ENCODE results near the gene EEF1AKMT4.
A peak's percentile ranks its signal among the peaks of the same experiment; 100 is the strongest.
"Not testable (repeated sequence)": the region's sequence is repeated elsewhere in the genome, so short reads cannot be mapped to it uniquely, and the experiment has no call there.

The EEF1AKMT4 gene

GRCh38 chr3:184259878-184260723 lies 10.6 kb downstream of the EEF1AKMT4 start:
- FAIRE-seq (peak; percentile 40), DNase-seq (ENCODE audit: low spot score) (peak; percentile 80)

GRCh38 chr3:184260724-184261269 lies 11.3 kb downstream of the EEF1AKMT4 start:
- DNase-seq (ENCODE audit: low spot score) = no peak
- FAIRE-seq = no peak

- DNase-seq (ENCODE audit: low spot score) (peak; percentile 96), FAIRE-seq (peak; percentile 37)
Measured at GRCh38 chr3:184261270-184261853, 11.9 kb downstream of the EEF1AKMT4 start, which contains the start of gene CAMK2N2. TSS of gene CAMK2N2 (minus strand) at chr3:184261553. CDS start at chr3:184261285, 268 bp downstream.

GRCh38 chr3:184261854-184262763 lies 12.6 kb downstream of the EEF1AKMT4 start:
- DNase-seq (ENCODE audit: low spot score) (no peak), FAIRE-seq (peak; percentile 9)

- FAIRE-seq (no peak), DNase-seq (ENCODE audit: low spot score) (no peak)
Measured at GRCh38 chr3:184262764-184263179, 13.3 kb downstream of the EEF1AKMT4 start.

- not testable (repeated sequence) for FAIRE-seq; DNase-seq (ENCODE audit: low spot score)
Measured at GRCh38 chr3:184267249-184267648, 17.8 kb downstream of the EEF1AKMT4 start.

GRCh38 chr3:184272269-184272668 lies 22.8 kb downstream of the EEF1AKMT4 start:
- FAIRE-seq (no peak), DNase-seq (ENCODE audit: low spot score) (no peak)

GRCh38 chr3:184275381-184275701 lies 25.9 kb downstream of the EEF1AKMT4 start:
- peak; percentile 80 for FAIRE-seq
- DNase-seq (ENCODE audit: low spot score) = no peak

- no peak for FAIRE-seq
- no peak for DNase-seq (ENCODE audit: low spot score)
Measured at GRCh38 chr3:184275961-184276910, 26.8 kb downstream of the EEF1AKMT4 start, which contains the start of gene ECE2. TSS of gene ECE2 (plus strand) at chr3:184276022. CDS start at chr3:184276154, 132 bp downstream.

- FAIRE-seq = no peak
- no peak for DNase-seq (ENCODE audit: low spot score)
Measured at GRCh38 chr3:184277366-184277765, 27.9 kb downstream of the EEF1AKMT4 start.

- no peak for FAIRE-seq
- DNase-seq (ENCODE audit: low spot score) = no peak
Measured at GRCh38 chr3:184282941-184283340, 33.5 kb downstream of the EEF1AKMT4 start.

GRCh38 chr3:184283681-184284080 lies 34.2 kb downstream of the EEF1AKMT4 start:
- FAIRE-seq (no peak), DNase-seq (ENCODE audit: low spot score) (no peak)

GRCh38 chr3:184284696-184285095 lies 35.2 kb downstream of the EEF1AKMT4 start:
- DNase-seq (ENCODE audit: low spot score) (peak; percentile 62), FAIRE-seq (no peak)

GRCh38 chr3:184289426-184289938 lies 40.0 kb downstream of the EEF1AKMT4 start:
- FAIRE-seq = no peak

GRCh38 chr3:184290331-184290730 lies 40.9 kb downstream of the EEF1AKMT4 start:
- DNase-seq (ENCODE audit: low spot score) = no peak

More at GRCh38 chr3:184289426-184289938, 40.0 kb downstream of the EEF1AKMT4 start:
- peak; percentile 75 for DNase-seq (ENCODE audit: low spot score)

GRCh38 chr3:184291044-184291737 lies 41.7 kb downstream of the EEF1AKMT4 start:
- no peak for FAIRE-seq
- DNase-seq (ENCODE audit: low spot score) = no peak

More at GRCh38 chr3:184290331-184290730, 40.9 kb downstream of the EEF1AKMT4 start:
- FAIRE-seq = no peak

GRCh38 chr3:184291738-184292445 lies 42.4 kb downstream of the EEF1AKMT4 start:
- DNase-seq (ENCODE audit: low spot score) (no peak), FAIRE-seq (no peak)

- no peak for FAIRE-seq
- DNase-seq (ENCODE audit: low spot score) = no peak
Measured at GRCh38 chr3:184295771-184296170, 46.3 kb downstream of the EEF1AKMT4 start.
